Testis (tissue), 3 donors: Measurements from ENCODE around the gene PUM1. TPM values are rescaled to one million over a fixed set of nuclear protein-coding genes. Genes with fewer than 3 reads are reported as not detected.
"Not testable (repeated sequence)": the region's sequence is repeated elsewhere in the genome, so short reads cannot be mapped to it uniquely, and the experiment has no call there.

Experiments used
- DNase-seq: peaks from one replicate; pipeline ENCODE4 v3.0.0-alpha.2; 2019
- H3K27ac ChIP-seq, 2 donors: fragments of 200-600 bp; sonication (generic); one replicate each; pipeline ENCODE4 v1.5.1; 2019
- H3K27me3 ChIP-seq: fragments of 200-600 bp; sonication (generic); one replicate; pipeline ENCODE4 v1.5.1; 2019
- H3K36me3 ChIP-seq: fragments of 200-600 bp; sonication (generic); one replicate; pipeline ENCODE4 v1.5.1; 2017; ENCODE audit warnings: low read depth; ENCODE audit errors: missing control alignments
- H3K4me1 ChIP-seq: fragments of 200-600 bp; sonication (generic); one replicate; pipeline ENCODE4 v1.5.1; 2019
- H3K4me3 ChIP-seq, 2 donors: fragments of 200-600 bp; sonication (generic); one replicate each; pipeline ENCODE4 v1.5.1; 2017 to 2019
- H3K9me3 ChIP-seq: fragments of 200-600 bp; sonication (generic); one replicate; pipeline ENCODE4 v1.5.1; 2017
- CTCF ChIP-seq, 3 experiments: fragments of 450-650 bp in 2 of 3; fragments of 200-600 bp in 1 of 3; sonication (generic) in 1 of 3; IDR thresholded peaks; one replicate each; pipeline ENCODE4 v1.5.1; 2016 to 2019; ENCODE audit warnings: antibody characterized with exemption in 3 of 3, mild to moderate bottlenecking in 2 of 3, moderate library complexity in 1 of 3
- POLR2A ChIP-seq: fragments of 450-650 bp; IDR thresholded peaks from one replicate; pipeline ENCODE4 v1.6.1; 2017; ENCODE audit warnings: antibody characterized with exemption, mild to moderate bottlenecking, moderate library complexity
- WGBS, 2 donors: methylation state at CpG; one replicate each; pipeline ENCODE4 v1.1.5; 2018; 5-methylcytosine and 5-hydroxymethylcytosine counted together
- intact Hi-C: fragments of 100-400 bp; cut with DNase I; formaldehyde crosslinking; loops from one replicate; pipeline ENCODE4 v1.15.1; 2023; ENCODE audit warnings: low total_unique reads
- polyA plus RNA-seq: library from polyadenylated mRNA; stranded (reverse); fragments of 350-450 nt; fragmentation: Illumina TruSeq; extraction: RNeasy Lipid Tissue Mini Kit (QIAGEN cat#74804); gene quantifications from one replicate; pipeline ENCODE4 v1.2.3, GENCODE V29; 2014; ENCODE audit warnings: low read depth, low replicate concordance; ENCODE audit not compliant: insufficient read depth
- total RNA-seq, 2 donors: library from RNA; depleted of rRNA; stranded (reverse); fragments of >200 nt; gene quantifications; one replicate each; pipeline ENCODE4 v1.2.3, GENCODE V29; 2016

The PUM1 gene
- total and polyA plus RNA-seq, 3 donors from 2014 or later: 41.3 to 89.0 (median 70.5) TPM

GRCh38 chr1:31040038-31040437 lies 25.5 kb downstream of the PUM1 start:
- no peak overlapping the region for H3K4me3 ChIP-seq
- 46 to 58% methylated on average over 3 of the region's 3 CpGs for WGBS, 2 donors
- no peaks in the 10 kb centered on the region for H3K9me3 ChIP-seq
- no peaks in the 10 kb centered on the region for H3K4me1 ChIP-seq
- H3K36me3 ChIP-seq: no peaks in the 10 kb centered on the region
- intact Hi-C loops: no loop called here
- no peak for DNase-seq
- H3K27ac ChIP-seq: no peak overlapping the region
- TF ChIP-seq CTCF (IDR thresholded peaks at IDR 0.05) (no peak), POLR2A (no peak)
- H3K27me3 ChIP-seq: no peaks in the 10 kb centered on the region

GRCh38 chr1:31038935-31039334 lies 26.6 kb downstream of the PUM1 start:
- H3K27ac ChIP-seq, intact Hi-C loops, H3K4me1 ChIP-seq, H3K9me3 ChIP-seq, DNase-seq, H3K27me3 ChIP-seq, H3K4me3 ChIP-seq, H3K36me3 ChIP-seq: not testable (repeated sequence)
- 76 to 90% methylated on average over 5 of the region's 5 CpGs for WGBS, 2 donors

- no peak for TF ChIP-seq POLR2A
- no peak for TF ChIP-seq CTCF (IDR thresholded peaks at IDR 0.05)
- H3K4me3 ChIP-seq: no peak overlapping the region
- WGBS, 2 donors: 77 to 83% methylated on average over 5 of the region's 5 CpGs
- no peak overlapping the region for H3K27ac ChIP-seq
- H3K4me1 ChIP-seq: no peaks in the 10 kb centered on the region
- no peak for DNase-seq
- H3K27me3 ChIP-seq: no peaks in the 10 kb centered on the region
- no peaks in the 10 kb centered on the region for H3K36me3 ChIP-seq
- no peaks in the 10 kb centered on the region for H3K9me3 ChIP-seq
- intact Hi-C loops: no loop called here
These were observed 27.2 kb downstream of the PUM1 start for GRCh38 chr1:31038360-31038759.

- 85 to 91% methylated on average over 8 of the region's 8 CpGs for WGBS, 2 donors
- H3K4me1 ChIP-seq: no peaks in the 10 kb centered on the region
- intact Hi-C loops: no loop called here
These were observed 28.6 kb downstream of the PUM1 start for GRCh38 chr1:31036749-31037500.

GRCh38 chr1:31033598-31033997 lies 31.9 kb downstream of the PUM1 start:
- no peak overlapping the region for H3K4me3 ChIP-seq
- no peak overlapping the region for H3K27ac ChIP-seq
- no peaks in the 10 kb centered on the region for H3K4me1 ChIP-seq
- H3K36me3 ChIP-seq: no peaks in the 10 kb centered on the region
- intact Hi-C loops: no loop called here
- no peaks in the 10 kb centered on the region for H3K27me3 ChIP-seq
- DNase-seq: no peak
- no peaks in the 10 kb centered on the region for H3K9me3 ChIP-seq
- TF ChIP-seq CTCF (IDR thresholded peaks at IDR 0.05) (no peak), POLR2A (no peak)
- WGBS, 2 donors: 85 to 88% methylated on average over 5 of the region's 5 CpGs

More at GRCh38 chr1:31036749-31037500, 28.6 kb downstream of the PUM1 start:
- H3K36me3 ChIP-seq: no peaks in the 10 kb centered on the region
- H3K4me3 ChIP-seq: no peak overlapping the region
- no peaks in the 10 kb centered on the region for H3K27me3 ChIP-seq
- no peak for TF ChIP-seq POLR2A
- no peak overlapping the region for H3K27ac ChIP-seq
- no peak for DNase-seq
- H3K9me3 ChIP-seq: no peaks in the 10 kb centered on the region

GRCh38 chr1:31032266-31032665 lies 33.3 kb downstream of the PUM1 start:
- Histone ChIP-seq H3K4me1 (no peaks in the 10 kb centered on the region), H3K27ac (no peak overlapping the region), H3K9me3 (no peaks in the 10 kb centered on the region), H3K36me3 (no peaks in the 10 kb centered on the region), H3K27me3 (no peaks in the 10 kb centered on the region), H3K4me3 (no peak overlapping the region)
- intact Hi-C loops: no loop called here
- WGBS, 2 donors: 83 to 93% methylated on average over 1 of the region's 1 CpG
- TF ChIP-seq CTCF (IDR thresholded peaks at IDR 0.05): no peak
- TF ChIP-seq POLR2A: no peak
- no peak for DNase-seq
